ENCODE measurements around the gene KCNMB2.

DNA sequence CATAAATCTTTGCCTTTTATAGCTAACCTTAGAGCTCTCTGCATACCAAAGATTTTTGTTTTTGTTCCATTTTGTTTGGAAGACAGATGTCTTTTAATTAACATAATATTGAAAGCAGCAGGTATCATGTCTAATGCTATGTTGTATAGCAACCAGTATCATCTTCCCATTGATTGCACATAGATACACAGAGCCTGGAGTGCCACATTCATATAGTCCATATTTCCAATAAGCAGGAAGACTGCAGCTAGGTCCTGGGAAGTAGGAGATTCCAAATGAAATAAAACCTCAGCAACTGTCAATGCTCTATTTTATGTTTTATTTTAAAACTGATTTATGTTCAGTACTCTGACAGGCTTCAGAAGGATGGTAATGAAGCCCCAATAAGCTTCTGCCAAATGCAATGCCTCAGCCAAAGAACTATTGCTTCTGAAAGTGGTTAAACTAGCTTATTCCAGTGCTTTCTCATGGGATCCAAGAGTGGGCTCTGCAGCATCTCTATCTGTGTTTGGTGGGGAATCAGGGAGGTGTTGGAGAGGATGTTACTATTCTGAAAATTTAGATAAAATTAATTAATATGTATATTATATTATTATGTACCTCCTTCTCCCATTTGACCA, 6.5 kb upstream of the KCNMB2 start:
- TF ChIP-seq CTCF (IDR thresholded peaks at IDR 0.05; ENCODE audit: low read depth, low read length) (no peak), EZH2phosphoT487 (IDR thresholded peaks at IDR 0.05; ENCODE audit: low read depth) (no peak)

All from OCI-LY3 (cell line).